SJSA1 (cell line): ENCODE measurements around the gene GPAT3. TPM values are rescaled to one million over a fixed set of nuclear protein-coding genes. Genes with fewer than 3 reads are reported as not detected.
A peak's percentile ranks its signal among the peaks of the same experiment; 100 is the strongest.

Experiments
- DNase-seq, 2 experiments: peaks; one replicate each; pipeline ENCODE4 v3.0.0-alpha.2; 2015 to 2020; ENCODE audit warnings: low spot score in 2 of 2, low read depth in 1 of 2
- H3K27ac ChIP-seq: fragments of 250-450 bp; sonication (Bioruptor Pico); 2 replicates; pipeline ENCODE4 v1.5.1; 2020; ENCODE audit warnings: mild to moderate bottlenecking, moderate library complexity
- H3K27me3 ChIP-seq: fragments of 250-450 bp; sonication (Bioruptor Pico); replicated peaks from 2 replicates; pipeline ENCODE4 v1.5.1; 2020; ENCODE audit warnings: mild to moderate bottlenecking, moderate library complexity
- H3K36me3 ChIP-seq: fragments of 250-450 bp; sonication (Bioruptor Pico); 2 replicates; pipeline ENCODE4 v1.5.1; 2020; ENCODE audit warnings: mild to moderate bottlenecking
- H3K4me1 ChIP-seq: fragments of 250-450 bp; sonication (Bioruptor Pico); replicated peaks from 2 replicates; pipeline ENCODE4 v1.6.1; 2021; ENCODE audit warnings: mild to moderate bottlenecking
- H3K4me3 ChIP-seq: fragments of 250-450 bp; sonication (Bioruptor Pico); 2 replicates; pipeline ENCODE4 v1.5.1; 2020; ENCODE audit warnings: mild to moderate bottlenecking
- H3K9me3 ChIP-seq: fragments of 250-450 bp; sonication (Bioruptor Pico); replicated peaks from 2 replicates; pipeline ENCODE4 v1.5.1; 2020; ENCODE audit warnings: mild to moderate bottlenecking
- total RNA-seq: library from RNA; depleted of rRNA; stranded (reverse); fragments of >200 nt; shearing (Covaris generic); gene quantifications from 2 replicates; pipeline ENCODE4 v1.2.3, GENCODE V29; 2014

GPAT3 gene
- total RNA-seq, 1 experiment from 2014 or later, result 8.9 TPM

DNA sequence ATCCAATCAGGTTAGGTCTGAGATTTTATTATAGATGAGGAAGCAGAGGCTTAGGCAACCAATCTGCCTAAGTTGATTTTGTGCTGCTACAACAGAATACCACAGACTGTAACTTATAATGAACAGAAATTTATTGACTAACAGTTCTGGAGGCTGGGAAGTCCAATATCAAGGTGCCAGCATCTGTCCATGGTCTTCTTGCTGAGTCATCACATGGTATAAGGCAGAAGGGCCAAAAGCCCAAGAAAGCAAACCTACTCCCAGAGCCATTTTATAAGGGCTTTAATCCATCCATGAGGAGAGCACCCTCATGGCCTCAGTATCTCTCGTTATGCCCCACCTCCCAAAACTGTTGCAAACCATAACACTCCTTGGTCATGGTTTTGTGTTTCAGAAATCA, 55.8 kb downstream of the GPAT3 start:
- no peak overlapping the region for H3K4me3 ChIP-seq
- DNase-seq, result no peak
- no peak overlapping the region for H3K27ac ChIP-seq
- no peaks in the 10 kb centered on the region for H3K36me3 ChIP-seq
- no peaks in the 10 kb centered on the region for H3K4me1 ChIP-seq
- H3K27me3 ChIP-seq, result no peaks in the 10 kb centered on the region
- H3K9me3 ChIP-seq, result no peaks in the 10 kb centered on the region

- H3K27ac ChIP-seq, result no peak overlapping the region
- peaks cover 4% of the 10 kb centered on the region for H3K36me3 ChIP-seq
- 0 out of 2 replicates have a peak, but pooled peaks cover 3% of the 10 kb centered on the region for H3K4me1 ChIP-seq
- no peaks in the 10 kb centered on the region for H3K9me3 ChIP-seq
- peak in 1 of 2 experiments; percentile 9 for DNase-seq
- no peaks in the 10 kb centered on the region for H3K27me3 ChIP-seq
- H3K4me3 ChIP-seq, result no peak overlapping the region
These were observed 63.3 kb downstream of the GPAT3 start for GRCh38 chr4:83599183-83599582.

GRCh38 chr4:83603129-83603528, 67.2 kb downstream of the GPAT3 start:
- no peaks in the 10 kb centered on the region for H3K9me3 ChIP-seq
- peaks cover 15% of the 10 kb centered on the region for H3K4me1 ChIP-seq
- no peak overlapping the region for H3K27ac ChIP-seq
- 0 out of 2 replicates have a peak, but pooled peaks cover 2% of the 10 kb centered on the region for H3K27me3 ChIP-seq
- peaks cover 4% of the 10 kb centered on the region for H3K36me3 ChIP-seq
- no peak for DNase-seq
- H3K4me3 ChIP-seq, result no peak overlapping the region

DNA sequence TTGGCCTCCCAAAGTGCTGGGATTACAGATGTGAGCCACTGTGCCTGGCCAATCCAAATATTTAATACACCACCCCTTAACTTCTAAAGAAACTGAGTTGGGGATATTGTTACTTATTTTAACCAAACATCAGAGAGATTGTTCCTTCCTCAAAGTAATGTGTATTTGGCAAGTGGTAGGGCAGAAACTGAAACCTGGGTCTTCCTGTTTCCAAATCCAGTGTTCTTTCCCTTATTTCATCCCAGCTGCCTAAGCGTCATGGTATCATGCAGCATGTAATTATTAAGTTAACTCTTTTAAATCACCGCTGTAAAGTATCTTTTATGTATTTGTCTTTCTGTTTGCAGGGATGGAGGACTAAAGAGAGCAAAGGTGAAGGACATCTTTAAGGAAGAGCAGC, 68.4 kb downstream of the GPAT3 start:
- H3K27ac ChIP-seq, result no peak overlapping the region
- no peak for DNase-seq
- no peaks in the 10 kb centered on the region for H3K9me3 ChIP-seq
- H3K4me1 ChIP-seq, result peaks cover 12% of the 10 kb centered on the region
- H3K27me3 ChIP-seq, result 0 out of 2 replicates have a peak, but pooled peaks cover 2% of the 10 kb centered on the region
- no peak overlapping the region for H3K4me3 ChIP-seq
- H3K36me3 ChIP-seq, result no peaks in the 10 kb centered on the region; the same call in 1 of the 2 replicates

DNA sequence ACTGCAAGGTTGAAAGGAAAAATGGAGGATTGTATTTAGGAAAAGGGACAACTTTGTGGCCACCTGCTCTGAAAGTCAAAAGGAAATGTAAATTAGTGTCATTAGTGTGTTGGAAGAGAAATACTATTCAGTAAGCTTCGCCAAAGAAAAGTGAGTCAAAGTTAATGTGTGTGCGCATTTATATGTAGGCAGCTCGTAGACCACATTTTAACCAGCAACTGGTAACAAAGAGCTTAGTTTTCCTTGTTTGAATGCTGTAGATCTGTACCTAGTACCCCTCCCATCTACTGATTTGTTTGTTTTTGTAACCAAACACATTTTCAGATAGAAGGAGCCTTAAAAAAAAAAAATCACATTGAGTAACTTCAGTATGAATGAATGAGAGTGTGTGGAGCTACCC, 69.3 kb downstream of the GPAT3 start:
- Histone ChIP-seq H3K4me1 (peaks cover 12% of the 10 kb centered on the region), H3K9me3 (no peaks in the 10 kb centered on the region), H3K27me3 (0 out of 2 replicates have a peak, but pooled peaks cover 2% of the 10 kb centered on the region), H3K27ac (no peak overlapping the region), H3K36me3 (no peaks in the 10 kb centered on the region), H3K4me3 (no peak overlapping the region)
- DNase-seq, result no peak

DNA sequence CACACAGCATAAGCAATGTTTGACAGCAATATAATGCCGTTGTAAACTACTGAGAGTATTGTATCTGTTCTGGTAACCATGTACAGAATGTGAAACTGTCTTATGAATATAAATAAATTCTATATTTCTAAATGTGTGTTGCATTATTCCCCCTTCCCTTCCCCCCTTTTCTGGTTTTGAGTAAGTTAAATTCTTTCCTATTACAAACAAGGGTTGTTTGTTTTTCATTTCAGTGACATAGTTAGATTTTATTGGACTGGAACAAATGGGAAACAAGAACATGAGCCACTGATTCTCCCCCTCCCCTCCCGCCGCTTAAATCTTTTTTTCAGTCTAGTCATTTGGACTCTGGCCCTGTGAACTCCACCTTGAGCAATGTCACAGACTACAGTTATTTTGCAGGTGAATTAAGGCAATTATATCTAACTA, 69.8 kb downstream of the GPAT3 start:
- no peak overlapping the region for H3K27ac ChIP-seq
- H3K27me3 ChIP-seq, result 0 out of 2 replicates have a peak, but pooled peaks cover 2% of the 10 kb centered on the region
- H3K36me3 ChIP-seq, result no peaks in the 10 kb centered on the region
- no peak overlapping the region for H3K4me3 ChIP-seq
- no peak for DNase-seq
- H3K4me1 ChIP-seq, result peaks cover 12% of the 10 kb centered on the region
- no peaks in the 10 kb centered on the region for H3K9me3 ChIP-seq

DNA sequence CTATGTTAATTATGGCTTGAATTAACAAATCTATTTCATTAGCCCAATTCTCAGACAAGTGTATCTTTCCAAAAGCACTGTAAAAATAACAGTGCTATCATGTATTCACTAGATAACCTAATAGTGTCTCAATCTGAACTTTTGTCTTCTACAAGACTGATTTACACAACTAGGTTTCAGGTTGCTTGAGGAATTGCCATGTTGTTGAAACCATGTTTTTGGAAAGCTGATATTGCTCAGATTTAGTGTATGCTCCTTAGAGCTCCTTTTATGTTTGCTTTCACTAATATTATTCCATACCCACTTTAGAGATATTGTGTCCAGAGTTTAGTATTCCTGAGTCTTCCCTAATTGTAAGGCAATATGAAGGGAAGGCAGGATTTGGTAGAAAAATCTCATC, 70.6 kb downstream of the GPAT3 start:
- Histone ChIP-seq H3K9me3 (no peaks in the 10 kb centered on the region), H3K4me3 (no peak overlapping the region), H3K36me3 (no peaks in the 10 kb centered on the region), H3K27me3 (0 out of 2 replicates have a peak, but pooled peaks cover 2% of the 10 kb centered on the region), H3K27ac (no peak overlapping the region), H3K4me1 (peaks cover 12% of the 10 kb centered on the region)
- DNase-seq, result no peak

GRCh38 chr4:83606898-83607297, 71.0 kb downstream of the GPAT3 start:
- no peaks in the 10 kb centered on the region for H3K36me3 ChIP-seq
- H3K27ac ChIP-seq, result no peak overlapping the region
- no peak overlapping the region for H3K4me3 ChIP-seq
- H3K27me3 ChIP-seq, result 0 out of 2 replicates have a peak, but pooled peaks cover 2% of the 10 kb centered on the region
- peaks cover 12% of the 10 kb centered on the region for H3K4me1 ChIP-seq
- H3K9me3 ChIP-seq, result no peaks in the 10 kb centered on the region
- no peak for DNase-seq

DNA sequence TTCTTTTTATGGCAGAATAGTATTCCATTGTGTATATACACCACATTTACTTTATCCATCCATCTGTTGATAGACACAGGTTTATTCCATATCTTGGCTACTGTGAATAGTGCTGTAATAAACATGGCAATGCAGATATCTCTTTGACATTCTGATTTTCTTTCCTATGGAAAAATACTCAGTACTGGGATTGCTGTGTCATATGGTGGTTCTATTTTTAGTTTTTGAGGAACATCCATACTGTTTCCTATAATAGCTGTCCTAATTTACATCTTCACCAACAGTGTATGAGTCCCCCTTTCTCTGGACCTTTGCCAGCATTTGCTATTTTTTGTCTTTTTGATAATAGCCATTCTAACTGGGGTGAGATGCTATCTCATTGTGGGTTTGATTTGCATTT, 73.5 kb downstream of the GPAT3 start:
- no peak for DNase-seq
- Histone ChIP-seq H3K27me3 (0 out of 2 replicates have a peak, but pooled peaks cover 2% of the 10 kb centered on the region), H3K9me3 (no peaks in the 10 kb centered on the region), H3K4me1 (peaks cover 12% of the 10 kb centered on the region), H3K4me3 (no peak overlapping the region), H3K27ac (no peak overlapping the region), H3K36me3 (no peaks in the 10 kb centered on the region)

DNA sequence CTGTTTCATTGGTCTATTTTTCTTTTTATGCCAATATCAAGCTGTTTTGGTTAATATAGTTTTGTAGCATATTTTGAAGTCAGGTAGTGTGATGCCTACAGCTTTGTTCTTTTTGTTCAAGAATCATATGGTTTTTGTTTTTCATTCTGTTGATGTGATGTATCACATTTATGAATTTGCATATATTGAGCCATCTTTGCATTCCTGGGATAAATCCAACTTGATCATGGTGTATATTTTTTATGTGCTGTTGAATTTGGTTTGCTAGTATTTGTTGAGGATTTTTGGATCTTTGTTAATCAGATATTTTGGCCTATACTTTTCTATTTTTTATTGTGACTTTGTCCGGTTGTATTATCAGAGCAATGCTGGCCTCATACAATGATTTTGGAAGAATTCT, 74.8 kb downstream of the GPAT3 start:
- Histone ChIP-seq H3K9me3 (no peaks in the 10 kb centered on the region), H3K36me3 (no peaks in the 10 kb centered on the region), H3K27me3 (no peaks in the 10 kb centered on the region), H3K27ac (no peak overlapping the region), H3K4me1 (peaks cover 4% of the 10 kb centered on the region), H3K4me3 (no peak overlapping the region)
- DNase-seq, result no peak

GRCh38 chr4:83613023-83613422, 77.1 kb downstream of the GPAT3 start:
- no peaks in the 10 kb centered on the region for H3K9me3 ChIP-seq

DNA sequence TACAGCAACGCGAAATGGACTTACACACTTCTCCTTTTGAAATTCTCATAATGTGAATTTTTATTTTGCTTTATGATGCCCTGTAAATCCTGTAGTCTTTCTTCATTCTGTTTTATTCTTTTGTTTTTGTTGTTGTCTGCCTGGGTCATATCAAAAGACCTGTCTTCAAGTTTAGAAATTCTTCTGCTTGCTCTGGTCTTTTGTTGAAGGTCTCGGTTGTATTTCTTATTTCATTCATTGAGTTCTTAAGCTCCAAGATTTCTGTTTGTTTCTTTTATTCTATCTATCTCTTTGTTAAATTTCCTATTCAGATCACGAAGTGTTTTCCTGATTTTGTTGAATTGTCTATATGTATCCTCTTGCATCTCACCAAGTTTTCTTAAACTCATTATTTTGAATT, 78.1 kb downstream of the GPAT3 start:
- no peaks in the 10 kb centered on the region for H3K27me3 ChIP-seq
- no peaks in the 10 kb centered on the region for H3K36me3 ChIP-seq
- peaks cover 13% of the 10 kb centered on the region for H3K4me1 ChIP-seq
- no peaks in the 10 kb centered on the region for H3K9me3 ChIP-seq
- no peak for DNase-seq
- H3K4me3 ChIP-seq, result no peak overlapping the region
- no peak overlapping the region for H3K27ac ChIP-seq

More at GRCh38 chr4:83613023-83613422, 77.1 kb downstream of the GPAT3 start:
- DNase-seq, result no peak
- H3K4me3 ChIP-seq, result no peak overlapping the region
- peaks cover 3% of the 10 kb centered on the region for H3K4me1 ChIP-seq
- no peaks in the 10 kb centered on the region for H3K27me3 ChIP-seq
- H3K36me3 ChIP-seq, result no peaks in the 10 kb centered on the region
- H3K27ac ChIP-seq, result no peak overlapping the region

GRCh38 chr4:83616252-83616651, 80.3 kb downstream of the GPAT3 start:
- Histone ChIP-seq H3K4me1 (peaks cover 19% of the 10 kb centered on the region), H3K36me3 (no peaks in the 10 kb centered on the region), H3K9me3 (no peaks in the 10 kb centered on the region), H3K4me3 (no peak overlapping the region), H3K27me3 (no peaks in the 10 kb centered on the region), H3K27ac (no peak overlapping the region)
- no peak for DNase-seq

DNA sequence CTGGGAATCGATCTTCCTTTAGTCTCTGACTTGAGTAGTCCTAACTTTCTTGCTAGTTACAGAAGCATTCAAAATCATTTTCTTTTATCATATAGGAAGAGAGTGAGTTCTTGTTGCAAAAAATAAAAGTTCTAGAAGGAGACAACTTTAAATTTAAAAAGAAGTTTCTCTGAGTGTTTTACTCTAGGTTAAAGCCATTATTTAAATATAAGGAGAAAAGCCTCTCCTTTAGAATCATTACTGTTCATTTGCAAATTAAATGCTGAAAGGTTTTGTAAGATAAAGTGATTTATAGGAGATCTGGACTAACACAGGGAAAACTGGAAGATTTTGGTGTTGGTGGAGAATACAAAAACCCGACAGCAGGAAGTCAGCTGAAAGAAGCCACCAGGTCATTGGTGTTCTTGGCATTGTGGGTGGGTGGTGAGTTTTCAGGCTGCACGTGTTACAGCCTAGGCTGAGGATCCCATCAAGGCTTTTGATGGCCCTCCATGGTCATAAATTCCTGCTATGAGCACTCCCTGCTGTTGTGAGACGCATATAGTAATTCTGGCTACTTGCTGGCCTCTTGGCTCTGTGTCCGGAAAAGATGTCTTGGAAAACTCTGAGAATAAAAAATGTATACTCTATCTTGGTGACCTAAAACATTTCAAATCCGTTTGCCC, 81.6 kb downstream of the GPAT3 start:
- peak overlapping the region; percentile 42 for H3K27ac ChIP-seq
- peaks cover 3% of the 10 kb centered on the region; the same call in 1 of the 2 replicates for H3K9me3 ChIP-seq
- peaks cover 19% of the 10 kb centered on the region for H3K4me1 ChIP-seq
- H3K36me3 ChIP-seq, result no peaks in the 10 kb centered on the region
- DNase-seq, result no peak
- H3K27me3 ChIP-seq, result no peaks in the 10 kb centered on the region
- H3K4me3 ChIP-seq, result no peak overlapping the region
